HL-60/S4 (cell line): ENCODE results near the gene TLR2.

ENCODE experiments used
- in situ Hi-C: fragments of 300-500 bp; cut with MboI; formaldehyde crosslinking; loops from 2 replicates; pipeline ENCODE4 v1.14.3; 2022; ENCODE audit warnings: low sequenced_read_pairs

The TLR2 gene

GRCh38 chr4:153728151-153728550 is 44.1 kb downstream of the TLR2 start:
- in situ Hi-C loops, result no loop called here

- in situ Hi-C loops, result no loop called here
Observed at GRCh38 chr4:153728660-153729059, 44.6 kb downstream of the TLR2 start.

GRCh38 chr4:153729895-153730294 is 45.8 kb downstream of the TLR2 start:
- in situ Hi-C loops, result no loop called here

GRCh38 chr4:153731239-153731638 is 47.2 kb downstream of the TLR2 start:
- in situ Hi-C loops, result no loop called here

- in situ Hi-C loops, result no loop called here
Observed at GRCh38 chr4:153733751-153734448, 49.8 kb downstream of the TLR2 start.

- in situ Hi-C loops, result no loop called here
Observed at GRCh38 chr4:153735906-153736461, 51.9 kb downstream of the TLR2 start.

- in situ Hi-C loops, result no loop called here
Observed at GRCh38 chr4:153741541-153741940, 57.5 kb downstream of the TLR2 start.

GRCh38 chr4:153745651-153746050 is 61.6 kb downstream of the TLR2 start:
- in situ Hi-C loops, result no loop called here

- in situ Hi-C loops, result no loop called here
Observed at GRCh38 chr4:153747406-153747955, 63.4 kb downstream of the TLR2 start.

GRCh38 chr4:153748378-153748777 is 64.3 kb downstream of the TLR2 start:
- in situ Hi-C loops, result no loop called here

GRCh38 chr4:153750197-153750817 is 66.2 kb downstream of the TLR2 start:
- in situ Hi-C loops, result loop anchor here (10.0 to 25.0 kb wide), 2 partner anchors 116 to 588 kb away; no protein-coding TSS in a partner anchor

GRCh38 chr4:153755186-153755585 is 71.1 kb downstream of the TLR2 start:
- in situ Hi-C loops, result loop anchor here (10.0 to 25.0 kb wide), 2 partner anchors 120 to 593 kb away; no protein-coding TSS in a partner anchor
